GM18909 (cell line): ENCODE results near the gene GCFC2.
"Not testable (repeated sequence)": the region's sequence is repeated elsewhere in the genome, so short reads cannot be mapped to it uniquely, and the experiment has no call there.

Source experiments
- ATAC-seq: cut with Tn5 transposase; IDR thresholded peaks from one replicate; pipeline ENCODE4 v1.9.1; 2021; ENCODE audit warnings: mild to moderate bottlenecking; ENCODE audit not compliant: unreplicated experiment, poor library complexity

The GCFC2 gene

GRCh38 chr2:75710577-75711253 is at the start of gene GCFC2:
TSS of gene GCFC2 (minus strand) at chr2:75710915. CDS start at chr2:75710855, 60 bp downstream.
- ATAC-seq = peak; percentile 94

- no peak for ATAC-seq
Measured at GRCh38 chr2:75752828-75753227, 42.1 kb upstream of the GCFC2 start.

GRCh38 chr2:75751824-75752468 is 41.2 kb upstream of the GCFC2 start:
- no peak for ATAC-seq

GRCh38 chr2:75751360-75751759 is 40.6 kb upstream of the GCFC2 start:
- no peak for ATAC-seq

GRCh38 chr2:75737961-75738360 is 27.2 kb upstream of the GCFC2 start:
- no peak for ATAC-seq

- no peak for ATAC-seq
Measured at GRCh38 chr2:75736276-75736675, 25.6 kb upstream of the GCFC2 start.

GRCh38 chr2:75729861-75730260 is 19.1 kb upstream of the GCFC2 start:
- no peak for ATAC-seq

GRCh38 chr2:75728614-75729419 is 18.1 kb upstream of the GCFC2 start:
- ATAC-seq = no peak

GRCh38 chr2:75722687-75723086 is 12.0 kb upstream of the GCFC2 start:
- ATAC-seq = no peak

GRCh38 chr2:75720525-75720924 is 9.8 kb upstream of the GCFC2 start:
- ATAC-seq = no peak

- ATAC-seq = no peak
Measured at GRCh38 chr2:75719616-75720015, 8.9 kb upstream of the GCFC2 start.

- no peak for ATAC-seq
Measured at GRCh38 chr2:75716406-75716805, 5.7 kb upstream of the GCFC2 start.

GRCh38 chr2:75711590-75711989 is 875 bp upstream of the GCFC2 start:
- not testable (repeated sequence) for ATAC-seq

- no peak for ATAC-seq
Measured at GRCh38 chr2:75710220-75710576, 517 bp downstream of the GCFC2 start.

- no peak for ATAC-seq
Measured at GRCh38 chr2:75709297-75709696, 1.4 kb downstream of the GCFC2 start.

GRCh38 chr2:75707901-75708300 is 2.8 kb downstream of the GCFC2 start:
- ATAC-seq = no peak

GRCh38 chr2:75705921-75706320 is 4.8 kb downstream of the GCFC2 start:
- ATAC-seq = no peak

GRCh38 chr2:75703589-75704287 is 7.0 kb downstream of the GCFC2 start:
- no peak for ATAC-seq

- no peak for ATAC-seq
Measured at GRCh38 chr2:75702593-75702992, 8.1 kb downstream of the GCFC2 start.

- ATAC-seq = no peak
Measured at GRCh38 chr2:75698918-75699317, 11.8 kb downstream of the GCFC2 start.

GRCh38 chr2:75688196-75688595 is 22.5 kb downstream of the GCFC2 start:
- ATAC-seq = no peak
